Measurements from ENCODE around the gene SUSD2.
"Not testable (repeated sequence)": the region's sequence is repeated elsewhere in the genome, so short reads cannot be mapped to it uniquely, and the experiment has no call there.

The SUSD2 gene

GRCh38 chr22:24181088-24181995, at the start of gene SUSD2:
TSS of gene SUSD2 (plus strand) at chr22:24181487. CDS start at chr22:24181520, 33 bp downstream.
- no peak for DNase-seq (ENCODE audit: low read depth)

GRCh38 chr22:24133187-24133965, 47.9 kb upstream of the SUSD2 start:
- DNase-seq (ENCODE audit: low read depth) = no peak

GRCh38 chr22:24134090-24134846, 47.0 kb upstream of the SUSD2 start:
- no peak for DNase-seq (ENCODE audit: low read depth)

GRCh38 chr22:24136533-24136932, 44.8 kb upstream of the SUSD2 start:
- DNase-seq (ENCODE audit: low read depth) = not testable (repeated sequence)

- DNase-seq (ENCODE audit: low read depth) = peak; percentile 84
Observed at GRCh38 chr22:24137595-24137994, 43.7 kb upstream of the SUSD2 start.

GRCh38 chr22:24138649-24139420, 42.5 kb upstream of the SUSD2 start:
- no peak for DNase-seq (ENCODE audit: low read depth)

GRCh38 chr22:24140357-24140756, 40.9 kb upstream of the SUSD2 start:
- DNase-seq (ENCODE audit: low read depth) = no peak

GRCh38 chr22:24141586-24141985, 39.7 kb upstream of the SUSD2 start:
- DNase-seq (ENCODE audit: low read depth) = no peak

GRCh38 chr22:24142241-24142640, 39.0 kb upstream of the SUSD2 start:
- no peak for DNase-seq (ENCODE audit: low read depth)

- no peak for DNase-seq (ENCODE audit: low read depth)
Observed at GRCh38 chr22:24142831-24143230, 38.5 kb upstream of the SUSD2 start.

GRCh38 chr22:24144056-24144777, 37.1 kb upstream of the SUSD2 start:
- no peak for DNase-seq (ENCODE audit: low read depth)

- no peak for DNase-seq (ENCODE audit: low read depth)
Observed at GRCh38 chr22:24144778-24145085, 36.6 kb upstream of the SUSD2 start.

GRCh38 chr22:24145446-24146193, 35.7 kb upstream of the SUSD2 start:
- no peak for DNase-seq (ENCODE audit: low read depth)

GRCh38 chr22:24146194-24146616, 35.1 kb upstream of the SUSD2 start:
- peak; percentile 83 for DNase-seq (ENCODE audit: low read depth)

GRCh38 chr22:24146791-24147353, 34.4 kb upstream of the SUSD2 start:
- peak; percentile 64 for DNase-seq (ENCODE audit: low read depth)

- DNase-seq (ENCODE audit: low read depth) = no peak
Observed at GRCh38 chr22:24147666-24148065, 33.6 kb upstream of the SUSD2 start.

- DNase-seq (ENCODE audit: low read depth) = no peak
Observed at GRCh38 chr22:24148266-24149197, 32.8 kb upstream of the SUSD2 start.

- no peak for DNase-seq (ENCODE audit: low read depth)
Observed at GRCh38 chr22:24149198-24149590, 32.1 kb upstream of the SUSD2 start.

GRCh38 chr22:24153353-24153752, 27.9 kb upstream of the SUSD2 start:
- no peak for DNase-seq (ENCODE audit: low read depth)

Data from GM04503 (cell line).